A549 (cell line): Measurements from ENCODE around the gene CCDC170. TPM values are rescaled to one million over a fixed set of nuclear protein-coding genes. Genes with fewer than 3 reads are reported as not detected.

Experiments
- ATAC-seq, 2 experiments: fragments of 200-7000 bp in 1 of 2; fragments of >200 bp in 1 of 2; cut with Nextera tagmentation in 1 of 2; cut with Tn5 transposase in 1 of 2; 3 replicates each; pipeline versions ENCODE4 v1.8.0 to v1.9.1; 2018 to 2020; ENCODE audit warnings: mild to moderate bottlenecking in 1 of 2, moderate library complexity in 1 of 2
- CTCF ChIA-PET: fragments of 300-600 bp; sonication (Branson Sonifier 250); formaldehyde crosslinking; extraction: SDS; loops from one replicate; lab custom pipeline; 2021; ENCODE audit warnings: antibody characterized with exemption, inconsistent platforms; lab: Yijun Ruan, JAX
- POLR2A ChIA-PET: fragments of 350-600 bp; formaldehyde crosslinking; extraction: SDS; loops from one replicate; lab custom pipeline; 2021; ENCODE audit warnings: antibody characterized with exemption, inconsistent platforms; lab: Yijun Ruan, JAX
- DNase-seq, 2 experiments: peaks; one replicate each; pipeline versions ENCODE4 v3.0.0 to v3.0.0-alpha.2; 2011 to 2016; ENCODE audit warnings: low read depth in 1 of 2, low spot score in 1 of 2
- FAIRE-seq: peaks from 2 replicates; lab custom pipeline; 2011; peaks lifted over from hg19 to GRCh38; lab: Jason Lieb, UNC
- H3K27ac ChIP-seq, 2 experiments: fragments of >200 bp; sonication (Bioruptor Twin); formaldehyde crosslinking; 3 replicates each; pipeline ENCODE4 v1.5.1; 2016 to 2017
- H3K4me1 ChIP-seq: fragments of >200 bp; sonication (Bioruptor Twin); formaldehyde crosslinking; 3 replicates; pipeline ENCODE4 v1.6.1; 2016
- H3K4me2 ChIP-seq: fragments of >200 bp; sonication (Bioruptor Twin); formaldehyde crosslinking; 3 replicates; pipeline ENCODE4 v1.6.1; 2016
- H3K4me3 ChIP-seq: fragments of >200 bp; sonication (Bioruptor Twin); formaldehyde crosslinking; 3 replicates; pipeline ENCODE4 v1.5.1; 2016
- H3K9me3 ChIP-seq: fragments of >200 bp; sonication (Bioruptor Twin); formaldehyde crosslinking; 3 replicates; pipeline ENCODE4 v1.6.1; 2016
- CEBPB ChIP-seq, 2 experiments: fragments of >200 bp in 1 of 2; sonication (Bioruptor Twin) in 1 of 2; formaldehyde crosslinking in 1 of 2; IDR thresholded peaks; 2 replicates each; pipeline ENCODE4 v1.6.1; 2012 to 2016
- CHD2 ChIP-seq: fragments of 150-350 bp; IDR thresholded peaks from 2 replicates; pipeline ENCODE4 v1.6.1; 2014; ENCODE audit warnings: low read length; ENCODE audit not compliant: partially characterized antibody
- CHD4 ChIP-seq: fragments of 200-600 bp; sonication (generic); IDR thresholded peaks from 2 replicates; pipeline ENCODE4 v1.6.1; 2016; ENCODE audit warnings: antibody characterized with exemption, mild to moderate bottlenecking, borderline replicate concordance
- EHF ChIP-seq: fragments of 250-450 bp; sonication (Bioruptor Pico); IDR thresholded peaks from 2 replicates; pipeline ENCODE4 v1.5.0; 2020; ENCODE audit warnings: mild to moderate bottlenecking
- EHMT2 ChIP-seq: fragments of 200-600 bp; sonication (generic); IDR thresholded peaks from 2 replicates; pipeline ENCODE4 v1.6.1; 2016; ENCODE audit warnings: antibody characterized with exemption, low read depth, mild to moderate bottlenecking, moderate library complexity
- FOXS1 ChIP-seq: fragments of 250-450 bp; sonication (Bioruptor Pico); IDR thresholded peaks from 2 replicates; pipeline ENCODE4 v1.5.0; 2020; ENCODE audit warnings: mild to moderate bottlenecking, moderate library complexity
- HEYL ChIP-seq: fragments of 250-450 bp; sonication (Bioruptor Pico); IDR thresholded peaks from 2 replicates; pipeline ENCODE4 v1.8.0; 2021; ENCODE audit warnings: mild to moderate bottlenecking, moderate library complexity
- HOXA7 ChIP-seq: fragments of 250-450 bp; sonication (Bioruptor Pico); IDR thresholded peaks from 2 replicates; pipeline ENCODE4 v1.5.0; 2020; ENCODE audit warnings: mild to moderate bottlenecking, moderate library complexity
- HOXB13 ChIP-seq: fragments of 250-450 bp; sonication (Bioruptor Pico); IDR thresholded peaks from 2 replicates; pipeline ENCODE4 v1.5.0; 2020; ENCODE audit warnings: low read depth, mild to moderate bottlenecking, moderate library complexity
- HOXB5 ChIP-seq: fragments of 250-450 bp; sonication (Bioruptor Pico); IDR thresholded peaks from 2 replicates; pipeline ENCODE4 v1.5.0; 2020; ENCODE audit warnings: mild to moderate bottlenecking, moderate library complexity
- JUN ChIP-seq, 2 experiments: fragments of >200 bp; sonication (Bioruptor Twin); formaldehyde crosslinking; IDR thresholded peaks; 2 replicates in 1 of 2; 3 replicates in 1 of 2; pipeline ENCODE4 v1.6.1; 2016 to 2017
- JUNB ChIP-seq: fragments of >200 bp; sonication (Bioruptor Twin); formaldehyde crosslinking; IDR thresholded peaks from 2 replicates; pipeline ENCODE4 v1.6.1; 2016
- MAZ ChIP-seq: fragments of 150-350 bp; IDR thresholded peaks from 2 replicates; pipeline ENCODE4 v1.6.1; 2014; ENCODE audit warnings: antibody characterized with exemption, low read depth, low read length, borderline replicate concordance
- NPAS2 ChIP-seq: fragments of 250-450 bp; sonication (Bioruptor Pico); IDR thresholded peaks from 2 replicates; pipeline ENCODE4 v1.8.0; 2022; ENCODE audit warnings: mild to moderate bottlenecking, moderate library complexity, borderline replicate concordance
- NR3C1 ChIP-seq: fragments of >200 bp; sonication (Bioruptor Twin); formaldehyde crosslinking; IDR thresholded peaks from 3 replicates; pipeline ENCODE4 v1.6.1; 2017
- PHF8 ChIP-seq: fragments of 200-600 bp; sonication (generic); IDR thresholded peaks from 2 replicates; pipeline ENCODE4 v1.6.1; 2016; ENCODE audit warnings: low read depth, mild to moderate bottlenecking, antibody characterized with exemption, moderate library complexity, borderline replicate concordance
- RAD21 ChIP-seq, 2 experiments: fragments of >200 bp in 1 of 2; sonication (Bioruptor Twin) in 1 of 2; formaldehyde crosslinking in 1 of 2; IDR thresholded peaks in 1 of 2; conservative IDR thresholded peaks in 1 of 2; 2 replicates in 1 of 2; 3 replicates in 1 of 2; pipeline ENCODE4 v1.6.1; 2012 to 2018; ENCODE audit warnings: inconsistent platforms in 1 of 2
- RARB ChIP-seq: fragments of 250-450 bp; sonication (Bioruptor Pico); IDR thresholded peaks from 2 replicates; pipeline ENCODE4 v1.8.0; 2021; ENCODE audit warnings: mild to moderate bottlenecking, moderate library complexity
- RCOR1 ChIP-seq: fragments of 150-350 bp; IDR thresholded peaks from 2 replicates; pipeline ENCODE4 v1.6.1; 2014; ENCODE audit warnings: antibody characterized with exemption, low read length, low read depth
- SMC3 ChIP-seq: fragments of >200 bp; sonication (Bioruptor Twin); formaldehyde crosslinking; IDR thresholded peaks from 3 replicates; pipeline ENCODE4 v1.6.1; 2018; ENCODE audit warnings: inconsistent platforms
- ZC3H11A ChIP-seq: fragments of 450-650 bp; IDR thresholded peaks from 2 replicates; pipeline ENCODE4 v1.6.1; 2014; ENCODE audit warnings: antibody characterized with exemption, mild to moderate bottlenecking
- ZFP36 ChIP-seq: fragments of 450-650 bp; IDR thresholded peaks from 2 replicates; pipeline ENCODE4 v1.6.1; 2014; ENCODE audit warnings: borderline replicate concordance; ENCODE audit not compliant: partially characterized antibody
- ZNF302 ChIP-seq: fragments of 250-450 bp; sonication (Bioruptor Pico); IDR thresholded peaks from 2 replicates; pipeline ENCODE4 v1.9.0; 2021; ENCODE audit warnings: inconsistent platforms, mild to moderate bottlenecking, moderate library complexity
- ZSCAN20 ChIP-seq: fragments of 250-450 bp; sonication (Bioruptor Pico); IDR thresholded peaks from 2 replicates; pipeline ENCODE4 v1.8.0; 2022; ENCODE audit warnings: mild to moderate bottlenecking, moderate library complexity
- WGBS: methylation state at CpG from one replicate; pipeline ENCODE4 v1.1.6; 2017; ENCODE audit errors: missing lambda C conversion rate; 5-methylcytosine and 5-hydroxymethylcytosine counted together
- polyA plus RNA-seq, 4 experiments: library from polyadenylated mRNA; depleted of rRNA in 3 of 4; stranded (reverse); fragments of >200 nt; fragmentation: RNase III in 1 of 4; extraction: RNeasy Plus Mini Kit Qiagen cat#74134 plus additional on column Dnase treatment in 1 of 4; gene quantifications; 2 replicates in 3 of 4; 3 replicates in 1 of 4; pipeline ENCODE4 v1.2.3, GENCODE V29; 2011 to 2017
- TF ChIP-seq, protein P1 (sequence below): IDR thresholded peaks from 2 replicates; pipeline ENCODE4 v1.6.1; 2012; ENCODE audit warnings: low read depth, borderline replicate concordance
- TF ChIP-seq, protein P2 (sequence below): IDR thresholded peaks from 2 replicates; pipeline ENCODE4 v1.6.1; 2012
- TF ChIP-seq, protein P3 (sequence below): fragments of 150-350 bp; IDR thresholded peaks from 2 replicates; pipeline ENCODE4 v1.6.1; 2014; ENCODE audit warnings: low read depth, mild to moderate bottlenecking, low read length
- TF ChIP-seq, protein P4 (sequence below): fragments of >200 bp; sonication (Bioruptor Twin); formaldehyde crosslinking; IDR thresholded peaks from 3 replicates; pipeline ENCODE4 v1.6.1; 2016
- TF ChIP-seq, protein P5 (sequence below): fragments of 200-600 bp; sonication (generic); IDR thresholded peaks from 2 replicates; pipeline ENCODE4 v1.6.1; 2016; ENCODE audit warnings: antibody characterized with exemption, mild to moderate bottlenecking, moderate library complexity

CCDC170 gene
- polyA plus RNA-seq, 2 of the 4 experiments (the other 2 are of a cell fraction) = 0.09 to 0.61 TPM

DNA sequence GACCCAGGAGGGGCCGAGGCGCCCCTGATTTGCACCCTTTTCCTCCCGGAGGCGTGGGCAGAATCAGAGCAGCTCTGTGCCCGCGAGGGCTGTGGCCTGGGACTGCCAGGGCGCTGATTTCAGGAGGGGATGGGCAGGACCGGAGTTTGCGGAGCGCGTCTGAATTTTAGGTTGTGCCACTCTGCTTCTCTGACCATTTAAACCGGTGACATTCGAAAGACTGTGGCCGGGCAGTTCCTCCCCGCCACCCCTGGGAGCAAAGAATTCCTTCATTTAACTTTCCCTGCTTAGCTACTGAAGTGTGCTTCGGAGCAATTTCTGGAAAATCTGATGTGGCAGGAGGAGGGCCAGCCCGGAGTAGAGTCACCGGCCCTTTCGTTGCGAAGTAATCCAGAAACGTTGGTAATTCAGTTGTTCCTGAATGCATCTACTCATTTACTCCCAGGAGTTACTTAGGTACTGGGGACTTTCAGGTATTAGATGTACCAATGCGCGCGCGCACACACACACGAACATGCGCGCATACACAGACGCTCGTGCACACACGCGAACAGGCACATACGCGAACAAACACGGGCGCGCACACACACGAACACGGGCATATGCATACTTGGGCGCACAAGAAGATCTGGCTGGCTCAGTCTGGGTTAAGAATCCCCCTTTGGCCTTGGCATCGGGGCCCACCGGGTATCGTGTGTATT lies 568 bp downstream of the CCDC170 start:
- H3K4me2 ChIP-seq = peak overlapping the region; percentile 100
- ChIA-PET CTCF (no interaction called here), POLR2A (no interaction called here)
- H3K9me3 ChIP-seq = no peaks in the 10 kb centered on the region
- peak overlapping the region; percentile 70 to 87 for H3K27ac ChIP-seq
- peak; percentile 15 to 63 for DNase-seq
- no peaks in the 10 kb centered on the region for H3K4me1 ChIP-seq
- FAIRE-seq = no peak
- WGBS = 4% methylated on average over 25 of the region's 43 CpGs
- TF ChIP-seq HOXB5 (CRISPR knock-in tag) (no peak), JUN (IDR thresholded peaks at IDR 0.05) (no peak), SMC3 (no peak)
- TF ChIP-seq, protein P1, sequence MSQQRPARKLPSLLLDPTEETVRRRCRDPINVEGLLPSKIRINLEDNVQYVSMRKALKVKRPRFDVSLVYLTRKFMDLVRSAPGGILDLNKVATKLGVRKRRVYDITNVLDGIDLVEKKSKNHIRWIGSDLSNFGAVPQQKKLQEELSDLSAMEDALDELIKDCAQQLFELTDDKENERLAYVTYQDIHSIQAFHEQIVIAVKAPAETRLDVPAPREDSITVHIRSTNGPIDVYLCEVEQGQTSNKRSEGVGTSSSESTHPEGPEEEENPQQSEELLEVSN = 0 out of 2 replicates have a peak, but pooled peaks have one; percentile 23
- TF ChIP-seq, protein P2, sequence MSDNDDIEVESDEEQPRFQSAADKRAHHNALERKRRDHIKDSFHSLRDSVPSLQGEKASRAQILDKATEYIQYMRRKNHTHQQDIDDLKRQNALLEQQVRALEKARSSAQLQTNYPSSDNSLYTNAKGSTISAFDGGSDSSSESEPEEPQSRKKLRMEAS = peak; percentile 34; the same call in 1 of the 2 replicates
- ATAC-seq = peak; percentile 65 to 75
- peak overlapping the region; percentile 75 for H3K4me3 ChIP-seq

DNA sequence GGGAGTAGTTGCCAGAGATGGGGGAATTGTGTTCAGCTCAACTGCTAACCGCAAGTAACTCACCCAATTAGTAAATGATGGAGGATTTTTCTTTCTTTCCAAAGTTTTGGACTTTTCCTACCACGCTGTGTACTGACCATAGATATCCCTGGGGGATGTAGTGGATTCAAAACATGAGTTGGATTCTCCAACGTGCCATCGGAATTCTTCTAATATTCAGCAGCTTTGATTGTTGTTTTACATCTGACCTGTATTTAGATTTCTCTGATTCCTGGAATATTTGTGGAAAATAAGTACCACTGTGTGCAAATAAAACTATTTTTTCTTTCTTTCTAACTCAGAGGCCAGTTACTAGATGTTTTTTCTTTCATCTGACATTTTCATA lies 1.1 kb downstream of the CCDC170 start:
- H3K4me3 ChIP-seq = peak overlapping the region; percentile 75
- POLR2A ChIA-PET = no interaction called here

DNA sequence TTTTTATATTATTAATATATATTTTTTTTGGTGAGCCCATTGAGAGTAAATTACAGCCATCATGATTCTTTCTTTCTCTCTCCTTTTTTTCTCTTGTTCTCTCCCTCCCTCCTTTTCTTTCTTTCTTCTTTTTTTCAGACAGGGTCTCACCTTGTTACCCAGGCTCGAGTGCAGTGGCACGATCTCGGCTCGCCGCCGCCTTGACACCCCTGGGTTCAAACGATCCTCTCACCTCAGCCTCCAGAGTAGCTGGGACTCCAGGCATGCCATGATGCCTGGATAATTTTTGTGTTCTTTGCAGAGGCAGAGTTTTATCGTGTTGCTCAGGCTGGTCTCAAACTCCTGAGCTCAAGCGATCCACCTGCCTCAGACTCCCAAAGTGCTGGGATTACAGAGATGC lies 1.6 kb downstream of the CCDC170 start:
- Histone ChIP-seq H3K9me3 (no peaks in the 10 kb centered on the region), H3K4me1 (no peaks in the 10 kb centered on the region), H3K4me2 (peak overlapping the region; percentile 100; the same call in 2 of the 3 replicates), H3K4me3 (no peak overlapping the region), H3K27ac (no peak overlapping the region)
- CTCF ChIA-PET = no interaction called here
- FAIRE-seq (no peak), DNase-seq (no peak), ATAC-seq (no peak)
- POLR2A ChIA-PET = no interaction called here
- TF ChIP-seq EHMT2 = no peak
- TF ChIP-seq ZSCAN20 (CRISPR knock-in tag) = no peak
- no peak for TF ChIP-seq ZFP36
- TF ChIP-seq, protein P3, sequence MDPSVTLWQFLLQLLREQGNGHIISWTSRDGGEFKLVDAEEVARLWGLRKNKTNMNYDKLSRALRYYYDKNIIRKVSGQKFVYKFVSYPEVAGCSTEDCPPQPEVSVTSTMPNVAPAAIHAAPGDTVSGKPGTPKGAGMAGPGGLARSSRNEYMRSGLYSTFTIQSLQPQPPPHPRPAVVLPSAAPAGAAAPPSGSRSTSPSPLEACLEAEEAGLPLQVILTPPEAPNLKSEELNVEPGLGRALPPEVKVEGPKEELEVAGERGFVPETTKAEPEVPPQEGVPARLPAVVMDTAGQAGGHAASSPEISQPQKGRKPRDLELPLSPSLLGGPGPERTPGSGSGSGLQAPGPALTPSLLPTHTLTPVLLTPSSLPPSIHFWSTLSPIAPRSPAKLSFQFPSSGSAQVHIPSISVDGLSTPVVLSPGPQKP = no peak
- TF ChIP-seq, protein P4, sequence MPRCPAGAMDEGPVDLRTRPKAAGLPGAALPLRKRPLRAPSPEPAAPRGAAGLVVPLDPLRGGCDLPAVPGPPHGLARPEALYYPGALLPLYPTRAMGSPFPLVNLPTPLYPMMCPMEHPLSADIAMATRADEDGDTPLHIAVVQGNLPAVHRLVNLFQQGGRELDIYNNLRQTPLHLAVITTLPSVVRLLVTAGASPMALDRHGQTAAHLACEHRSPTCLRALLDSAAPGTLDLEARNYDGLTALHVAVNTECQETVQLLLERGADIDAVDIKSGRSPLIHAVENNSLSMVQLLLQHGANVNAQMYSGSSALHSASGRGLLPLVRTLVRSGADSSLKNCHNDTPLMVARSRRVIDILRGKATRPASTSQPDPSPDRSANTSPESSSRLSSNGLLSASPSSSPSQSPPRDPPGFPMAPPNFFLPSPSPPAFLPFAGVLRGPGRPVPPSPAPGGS = no peak
- no peak for TF ChIP-seq NR3C1
- TF ChIP-seq RARB (CRISPR knock-in tag) = no peak
- TF ChIP-seq ZC3H11A = no peak
- TF ChIP-seq MAZ = no peak
- TF ChIP-seq HEYL (CRISPR knock-in tag) = no peak
- TF ChIP-seq JUN (IDR thresholded peaks at IDR 0.05) = no peak
- TF ChIP-seq SMC3 = no peak
- WGBS = 93% methylated on average over 8 of the region's 9 CpGs

More for the DNA sequence above, 1.1 kb downstream of the CCDC170 start:
- DNase-seq (no peak), FAIRE-seq (no peak), ATAC-seq (no peak)
- H3K27ac ChIP-seq = peak overlapping the region; percentile 48 to 87; a peak in 3 of 6 replicates
- CTCF ChIA-PET = no interaction called here
- peak overlapping the region; percentile 100 for H3K4me2 ChIP-seq
- 26% methylated on average over 4 of the region's 4 CpGs for WGBS
- H3K9me3 ChIP-seq = no peaks in the 10 kb centered on the region
- TF ChIP-seq NR3C1 (no peak), JUNB (no peak), CEBPB (IDR thresholded peaks at IDR 0.05) (no peak), CHD2 (no peak), RCOR1 (no peak), EHF (no peak), ZNF302 (CRISPR knock-in tag) (no peak), HOXB13 (no peak), NPAS2 (CRISPR knock-in tag) (no peak), HOXA7 (CRISPR knock-in tag) (no peak), RAD21 (conservative IDR thresholded peaks at IDR 0.05 in 1 of 2, IDR thresholded peaks at IDR 0.05 in 1 of 2) (no peak), MAZ (no peak), JUN (IDR thresholded peaks at IDR 0.05) (no peak), FOXS1 (CRISPR knock-in tag) (no peak), PHF8 (no peak), CHD4 (no peak)
- TF ChIP-seq, protein P3 = no peak
- TF ChIP-seq, protein P5, sequence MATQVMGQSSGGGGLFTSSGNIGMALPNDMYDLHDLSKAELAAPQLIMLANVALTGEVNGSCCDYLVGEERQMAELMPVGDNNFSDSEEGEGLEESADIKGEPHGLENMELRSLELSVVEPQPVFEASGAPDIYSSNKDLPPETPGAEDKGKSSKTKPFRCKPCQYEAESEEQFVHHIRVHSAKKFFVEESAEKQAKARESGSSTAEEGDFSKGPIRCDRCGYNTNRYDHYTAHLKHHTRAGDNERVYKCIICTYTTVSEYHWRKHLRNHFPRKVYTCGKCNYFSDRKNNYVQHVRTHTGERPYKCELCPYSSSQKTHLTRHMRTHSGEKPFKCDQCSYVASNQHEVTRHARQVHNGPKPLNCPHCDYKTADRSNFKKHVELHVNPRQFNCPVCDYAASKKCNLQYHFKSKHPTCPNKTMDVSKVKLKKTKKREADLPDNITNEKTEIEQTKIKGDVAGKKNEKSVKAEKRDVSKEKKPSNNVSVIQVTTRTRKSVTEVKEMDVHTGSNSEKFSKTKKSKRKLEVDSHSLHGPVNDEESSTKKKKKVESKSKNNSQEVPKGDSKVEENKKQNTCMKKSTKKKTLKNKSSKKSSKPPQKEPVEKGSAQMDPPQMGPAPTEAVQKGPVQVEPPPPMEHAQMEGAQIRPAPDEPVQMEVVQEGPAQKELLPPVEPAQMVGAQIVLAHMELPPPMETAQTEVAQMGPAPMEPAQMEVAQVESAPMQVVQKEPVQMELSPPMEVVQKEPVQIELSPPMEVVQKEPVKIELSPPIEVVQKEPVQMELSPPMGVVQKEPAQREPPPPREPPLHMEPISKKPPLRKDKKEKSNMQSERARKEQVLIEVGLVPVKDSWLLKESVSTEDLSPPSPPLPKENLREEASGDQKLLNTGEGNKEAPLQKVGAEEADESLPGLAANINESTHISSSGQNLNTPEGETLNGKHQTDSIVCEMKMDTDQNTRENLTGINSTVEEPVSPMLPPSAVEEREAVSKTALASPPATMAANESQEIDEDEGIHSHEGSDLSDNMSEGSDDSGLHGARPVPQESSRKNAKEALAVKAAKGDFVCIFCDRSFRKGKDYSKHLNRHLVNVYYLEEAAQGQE = no peak
- H3K4me1 ChIP-seq = no peaks in the 10 kb centered on the region
